ENCODE results near the gene ACOT2. TPM values are rescaled to one million over a fixed set of nuclear protein-coding genes. Genes with fewer than 3 reads are reported as not detected.
"Not testable (repeated sequence)": the region's sequence is repeated elsewhere in the genome, so short reads cannot be mapped to it uniquely, and the experiment has no call there.

The ACOT2 gene
- total and polyA plus RNA-seq, 5 donors from 2014 or later: 15.4 to 44.2 (median 38.4) TPM

- not testable (repeated sequence) for H3K27ac Mint-ChIP-seq
- peaks cover 8 to 25% (median 22%) of the 10 kb centered on the region in 4 donors for H3K4me1 Mint-ChIP-seq
Observed at GRCh38 chr14:73562256-73562655, 6.8 kb upstream of the ACOT2 start.

GRCh38 chr14:73562696-73563095 lies 6.3 kb upstream of the ACOT2 start:
- DNase-seq; H3K27me3 ChIP-seq (ENCODE audit: control insufficient read depth, insufficient read depth, low read length); H3K36me3 ChIP-seq (ENCODE audit: control insufficient read depth, insufficient read depth, low read length); ATAC-seq (ENCODE audit: low read depth in 2 of 2); H3K27me3 Mint-ChIP-seq; H3K4me3 ChIP-seq (ENCODE audit: low read depth, low read length); H3K9me3 ChIP-seq (ENCODE audit: control insufficient read depth in 2 of 2, low read length in 2 of 2); H3K27ac Mint-ChIP-seq; H3K27ac ChIP-seq (ENCODE audit: insufficient read depth, low read length, poor library complexity, severe bottlenecking): not testable (repeated sequence)
- peaks cover 12 to 30% (median 26%) of the 10 kb centered on the region in 4 donors for H3K4me1 Mint-ChIP-seq
- peaks cover 17% of the 10 kb centered on the region for H3K36me3 Mint-ChIP-seq
- H3K4me3 Mint-ChIP-seq: peak overlapping the region in 1 of 4 donors; percentile 16
- peaks cover 0 to 13% (median 2%) of the 10 kb centered on the region in 7 donors for H3K9me3 Mint-ChIP-seq
- peaks cover 17% of the 10 kb centered on the region for H3K4me1 ChIP-seq (ENCODE audit: control insufficient read depth, insufficient read depth, low read length, poor library complexity, severe bottlenecking)

More at GRCh38 chr14:73562256-73562655, 6.8 kb upstream of the ACOT2 start:
- not testable (repeated sequence) for ATAC-seq (ENCODE audit: low read depth in 2 of 2); H3K36me3 ChIP-seq (ENCODE audit: control insufficient read depth, insufficient read depth, low read length); H3K9me3 ChIP-seq (ENCODE audit: control insufficient read depth in 2 of 2, low read length in 2 of 2); H3K27ac ChIP-seq (ENCODE audit: insufficient read depth, low read length, poor library complexity, severe bottlenecking); H3K27me3 ChIP-seq (ENCODE audit: control insufficient read depth, insufficient read depth, low read length); H3K4me3 ChIP-seq (ENCODE audit: low read depth, low read length); H3K27me3 Mint-ChIP-seq; DNase-seq
- peaks cover 17% of the 10 kb centered on the region for H3K36me3 Mint-ChIP-seq
- H3K4me3 Mint-ChIP-seq: peak overlapping the region in 1 of 4 donors; percentile 54
- peaks cover 12% of the 10 kb centered on the region for H3K4me1 ChIP-seq (ENCODE audit: control insufficient read depth, insufficient read depth, low read length, poor library complexity, severe bottlenecking)
- H3K9me3 Mint-ChIP-seq: peaks cover 0 to 13% (median 2%) of the 10 kb centered on the region in 7 donors

GRCh38 chr14:73566431-73566830 lies 2.6 kb upstream of the ACOT2 start:
- not testable (repeated sequence) for ATAC-seq (ENCODE audit: low read depth in 2 of 2); H3K4me3 Mint-ChIP-seq; H3K4me3 ChIP-seq (ENCODE audit: low read depth, low read length); H3K36me3 ChIP-seq (ENCODE audit: control insufficient read depth, insufficient read depth, low read length); H3K27me3 Mint-ChIP-seq; H3K27me3 ChIP-seq (ENCODE audit: control insufficient read depth, insufficient read depth, low read length); H3K9me3 ChIP-seq (ENCODE audit: control insufficient read depth in 2 of 2, low read length in 2 of 2); H3K27ac ChIP-seq (ENCODE audit: insufficient read depth, low read length, poor library complexity, severe bottlenecking); DNase-seq; H3K27ac Mint-ChIP-seq
- peaks cover 38% of the 10 kb centered on the region for H3K4me1 ChIP-seq (ENCODE audit: control insufficient read depth, insufficient read depth, low read length, poor library complexity, severe bottlenecking)
- Mint-ChIP-seq H3K9me3 (peaks cover 0 to 13% (median 2%) of the 10 kb centered on the region in 7 donors), H3K36me3 (peaks cover 17% of the 10 kb centered on the region), H3K4me1 (peaks cover 22 to 57% (median 42%) of the 10 kb centered on the region in 4 donors)

GRCh38 chr14:73566935-73567334 lies 2.1 kb upstream of the ACOT2 start:
- not testable (repeated sequence) for H3K27me3 ChIP-seq (ENCODE audit: control insufficient read depth, insufficient read depth, low read length); H3K9me3 Mint-ChIP-seq; DNase-seq; H3K27ac ChIP-seq (ENCODE audit: insufficient read depth, low read length, poor library complexity, severe bottlenecking); H3K36me3 ChIP-seq (ENCODE audit: control insufficient read depth, insufficient read depth, low read length); H3K9me3 ChIP-seq (ENCODE audit: control insufficient read depth in 2 of 2, low read length in 2 of 2); H3K27me3 Mint-ChIP-seq; H3K27ac Mint-ChIP-seq; ATAC-seq (ENCODE audit: low read depth in 2 of 2)
- Histone ChIP-seq H3K4me1 (ENCODE audit: control insufficient read depth, insufficient read depth, low read length, poor library complexity, severe bottlenecking) (peaks cover 38% of the 10 kb centered on the region), H3K4me3 (ENCODE audit: low read depth, low read length) (peak overlapping the region; percentile 82)
- Mint-ChIP-seq H3K36me3 (peaks cover 17% of the 10 kb centered on the region), H3K4me3 (peak overlapping the region; percentile 81 to 98 (median 97)), H3K4me1 (peaks cover 22 to 57% (median 42%) of the 10 kb centered on the region in 4 donors)

GRCh38 chr14:73567358-73567757 lies 1.7 kb upstream of the ACOT2 start:
- H3K9me3 Mint-ChIP-seq: peaks cover 0 to 6% (median 2%) of the 10 kb centered on the region in 7 donors
- ATAC-seq (ENCODE audit: low read depth in 2 of 2) (no peak), DNase-seq (no peak)
- peak overlapping the region; percentile 82 for H3K4me3 ChIP-seq (ENCODE audit: low read depth, low read length)
- H3K4me3 Mint-ChIP-seq: peak overlapping the region; percentile 96 to 98 (median 97)
- peak overlapping the region in 2 of 3 donors; percentile 85 to 96 for H3K27ac Mint-ChIP-seq
- peaks cover 19% of the 10 kb centered on the region for H3K36me3 Mint-ChIP-seq
- no peak overlapping the region for H3K27ac ChIP-seq (ENCODE audit: insufficient read depth, low read length, poor library complexity, severe bottlenecking)
- peaks cover 38% of the 10 kb centered on the region for H3K4me1 ChIP-seq (ENCODE audit: control insufficient read depth, insufficient read depth, low read length, poor library complexity, severe bottlenecking)
- H3K27me3 Mint-ChIP-seq: no peaks in the 10 kb centered on the region
- no peaks in the 10 kb centered on the region for H3K36me3 ChIP-seq (ENCODE audit: control insufficient read depth, insufficient read depth, low read length)
- H3K9me3 ChIP-seq (ENCODE audit: control insufficient read depth in 2 of 2, low read length in 2 of 2): no peaks in the 10 kb centered on the region
- peaks cover 22 to 57% (median 44%) of the 10 kb centered on the region in 4 donors for H3K4me1 Mint-ChIP-seq
- no peaks in the 10 kb centered on the region for H3K27me3 ChIP-seq (ENCODE audit: control insufficient read depth, insufficient read depth, low read length)

GRCh38 chr14:73567951-73568885 lies 795 bp upstream of the ACOT2 start:
- no peaks in the 10 kb centered on the region for H3K27me3 Mint-ChIP-seq
- peak in 1 of 3 donors; percentile 42 for DNase-seq
- peaks cover 19% of the 10 kb centered on the region for H3K36me3 Mint-ChIP-seq
- peak overlapping the region; percentile 85 to 99 (median 96) for H3K27ac Mint-ChIP-seq
- no peak for ATAC-seq (ENCODE audit: low read depth in 2 of 2)
- peak overlapping the region; percentile 96 to 98 (median 97) for H3K4me3 Mint-ChIP-seq
- Histone ChIP-seq H3K27ac (ENCODE audit: insufficient read depth, low read length, poor library complexity, severe bottlenecking) (peak overlapping the region; percentile 79), H3K27me3 (ENCODE audit: control insufficient read depth, insufficient read depth, low read length) (no peaks in the 10 kb centered on the region), H3K4me3 (ENCODE audit: low read depth, low read length) (peak overlapping the region; percentile 82), H3K36me3 (ENCODE audit: control insufficient read depth, insufficient read depth, low read length) (no peaks in the 10 kb centered on the region), H3K9me3 (ENCODE audit: control insufficient read depth in 2 of 2, low read length in 2 of 2) (no peaks in the 10 kb centered on the region), H3K4me1 (ENCODE audit: control insufficient read depth, insufficient read depth, low read length, poor library complexity, severe bottlenecking) (peaks cover 38% of the 10 kb centered on the region)
- H3K4me1 Mint-ChIP-seq: peaks cover 22 to 61% (median 39%) of the 10 kb centered on the region in 4 donors
- H3K9me3 Mint-ChIP-seq: no peaks in the 10 kb centered on the region

- H3K4me1 ChIP-seq (ENCODE audit: control insufficient read depth, insufficient read depth, low read length, poor library complexity, severe bottlenecking): peaks cover 38% of the 10 kb centered on the region
- peak overlapping the region; percentile 96 to 98 (median 97) for H3K4me3 Mint-ChIP-seq
- H3K9me3 ChIP-seq (ENCODE audit: control insufficient read depth in 2 of 2, low read length in 2 of 2); H3K36me3 ChIP-seq (ENCODE audit: control insufficient read depth, insufficient read depth, low read length); ATAC-seq (ENCODE audit: low read depth in 2 of 2); H3K27me3 Mint-ChIP-seq; H3K9me3 Mint-ChIP-seq; DNase-seq; H3K27me3 ChIP-seq (ENCODE audit: control insufficient read depth, insufficient read depth, low read length): not testable (repeated sequence)
- peak overlapping the region; percentile 85 to 99 (median 96) for H3K27ac Mint-ChIP-seq
- peak overlapping the region; percentile 79 for H3K27ac ChIP-seq (ENCODE audit: insufficient read depth, low read length, poor library complexity, severe bottlenecking)
- H3K4me3 ChIP-seq (ENCODE audit: low read depth, low read length): peak overlapping the region; percentile 82
- H3K36me3 Mint-ChIP-seq: peaks cover 20% of the 10 kb centered on the region
- peaks cover 22 to 61% (median 39%) of the 10 kb centered on the region in 4 donors for H3K4me1 Mint-ChIP-seq
Observed at GRCh38 chr14:73568886-73569184, 178 bp upstream of the ACOT2 start.
